ENCODE data around the gene FOXF2.

DNA sequence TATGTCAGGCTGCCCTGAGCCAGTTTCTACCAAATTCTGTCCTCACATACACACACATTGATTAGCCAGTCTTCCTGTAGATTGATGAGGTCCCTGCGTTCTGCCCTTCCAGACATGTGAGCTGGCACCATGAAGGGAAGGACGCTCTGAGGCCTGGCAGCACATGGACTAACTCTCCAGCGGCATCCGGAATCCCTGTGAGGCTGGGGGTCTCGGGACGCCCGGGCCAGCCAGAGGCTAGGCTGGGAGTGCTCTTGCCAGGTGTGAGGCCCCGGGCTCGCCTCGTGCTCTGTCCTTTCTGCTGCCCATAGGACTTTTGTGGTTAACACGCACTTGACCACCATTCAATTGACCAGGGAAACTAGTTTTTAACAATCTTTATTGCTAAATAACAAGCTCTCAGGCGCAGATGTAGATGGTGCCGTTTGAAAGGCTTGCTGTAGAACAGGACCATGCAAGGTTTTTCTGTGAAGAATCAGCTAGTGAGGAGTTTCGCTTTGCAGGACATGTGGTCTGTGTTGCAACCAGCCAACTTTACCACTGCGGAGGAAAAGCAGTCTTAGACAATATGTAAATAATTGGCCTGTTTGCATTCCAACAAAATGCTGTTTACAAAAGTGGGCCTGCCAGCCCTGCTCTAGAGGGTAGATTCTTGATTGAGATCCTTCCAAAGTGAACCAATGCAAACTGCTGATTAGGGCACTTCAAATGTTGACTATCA lies 29.3 kb downstream of the FOXF2 start:
- TF ChIP-seq, protein P1, sequence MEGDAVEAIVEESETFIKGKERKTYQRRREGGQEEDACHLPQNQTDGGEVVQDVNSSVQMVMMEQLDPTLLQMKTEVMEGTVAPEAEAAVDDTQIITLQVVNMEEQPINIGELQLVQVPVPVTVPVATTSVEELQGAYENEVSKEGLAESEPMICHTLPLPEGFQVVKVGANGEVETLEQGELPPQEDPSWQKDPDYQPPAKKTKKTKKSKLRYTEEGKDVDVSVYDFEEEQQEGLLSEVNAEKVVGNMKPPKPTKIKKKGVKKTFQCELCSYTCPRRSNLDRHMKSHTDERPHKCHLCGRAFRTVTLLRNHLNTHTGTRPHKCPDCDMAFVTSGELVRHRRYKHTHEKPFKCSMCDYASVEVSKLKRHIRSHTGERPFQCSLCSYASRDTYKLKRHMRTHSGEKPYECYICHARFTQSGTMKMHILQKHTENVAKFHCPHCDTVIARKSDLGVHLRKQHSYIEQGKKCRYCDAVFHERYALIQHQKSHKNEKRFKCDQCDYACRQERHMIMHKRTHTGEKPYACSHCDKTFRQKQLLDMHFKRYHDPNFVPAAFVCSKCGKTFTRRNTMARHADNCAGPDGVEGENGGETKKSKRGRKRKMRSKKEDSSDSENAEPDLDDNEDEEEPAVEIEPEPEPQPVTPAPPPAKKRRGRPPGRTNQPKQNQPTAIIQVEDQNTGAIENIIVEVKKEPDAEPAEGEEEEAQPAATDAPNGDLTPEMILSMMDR (IDR thresholded peaks at IDR 0.05): no peak
- TF ChIP-seq POLR2A (IDR thresholded peaks at IDR 0.05): no peak
